NCI-H2227 (cell line): ENCODE data around the gene CEP131.
A peak's percentile ranks its signal among the peaks of the same experiment; 100 is the strongest.
"Not testable (repeated sequence)": the region's sequence is repeated elsewhere in the genome, so short reads cannot be mapped to it uniquely, and the experiment has no call there.

Experiments used
- DNase-seq: peaks from one replicate; lab custom pipeline; 2025; ENCODE audit not compliant: unreplicated experiment; lab: John Stamatoyannopoulos, UW

The CEP131 gene

DNA sequence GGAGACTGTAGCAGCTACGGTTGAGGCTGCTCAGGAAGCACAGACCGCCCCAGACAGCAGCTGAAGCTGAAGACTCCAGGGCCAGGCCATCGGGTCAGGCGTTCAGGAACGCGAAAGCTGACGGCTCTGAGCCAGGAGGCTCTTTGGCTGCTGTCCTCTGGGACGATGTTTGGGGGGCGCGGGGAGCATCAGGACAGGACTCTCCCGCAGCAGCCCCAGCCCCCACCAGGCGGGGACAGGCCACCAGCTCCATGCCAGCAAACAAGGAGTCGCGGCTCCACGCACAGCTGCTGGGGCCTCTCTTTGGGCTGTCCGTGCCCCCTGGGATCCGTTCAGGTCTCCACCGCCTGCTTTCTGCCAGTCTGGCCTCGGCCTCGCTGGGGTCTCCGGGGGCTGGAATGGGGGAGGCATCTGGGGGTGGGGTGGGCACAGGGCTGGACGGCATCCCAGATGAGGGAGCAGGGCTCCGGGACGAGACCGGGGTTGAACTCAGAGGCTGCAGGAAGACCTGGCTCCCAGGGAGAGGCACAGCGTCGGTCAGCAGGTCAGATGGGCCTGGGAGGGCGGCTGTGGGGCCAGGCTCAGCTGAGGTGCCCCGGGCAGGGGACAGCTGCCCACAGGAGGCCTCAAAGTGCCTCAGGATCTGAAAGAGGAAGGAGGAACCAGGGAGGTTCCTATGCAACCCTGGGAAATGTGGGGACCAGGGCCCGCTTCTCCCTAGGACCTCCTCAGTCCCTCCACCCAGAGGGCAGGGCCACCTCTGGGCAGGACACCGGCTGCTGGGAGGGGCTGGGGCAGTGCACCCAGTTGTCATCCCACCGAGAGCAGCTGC, 6.3 kb upstream of the CEP131 start:
- no peak for DNase-seq

DNA sequence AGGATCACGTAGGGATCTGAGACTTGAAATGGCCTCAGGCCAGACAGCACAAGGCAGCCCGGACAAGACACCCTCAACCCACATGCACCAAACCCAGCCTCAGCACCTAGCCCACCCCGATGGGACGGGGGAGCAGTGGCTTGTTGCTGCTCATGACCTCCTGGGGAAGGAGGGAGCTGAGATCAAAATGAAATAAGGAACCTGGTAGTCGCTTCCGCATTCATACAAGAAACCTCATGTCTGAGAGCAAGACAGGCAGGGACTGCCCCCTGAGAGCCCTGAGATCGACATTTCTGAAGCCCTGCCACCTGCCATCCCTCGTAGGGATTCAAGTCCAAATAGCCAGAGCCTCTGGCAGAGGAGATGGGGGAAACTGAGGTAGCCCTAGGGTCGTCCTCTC, 5.7 kb upstream of the CEP131 start:
- no peak for DNase-seq

DNA sequence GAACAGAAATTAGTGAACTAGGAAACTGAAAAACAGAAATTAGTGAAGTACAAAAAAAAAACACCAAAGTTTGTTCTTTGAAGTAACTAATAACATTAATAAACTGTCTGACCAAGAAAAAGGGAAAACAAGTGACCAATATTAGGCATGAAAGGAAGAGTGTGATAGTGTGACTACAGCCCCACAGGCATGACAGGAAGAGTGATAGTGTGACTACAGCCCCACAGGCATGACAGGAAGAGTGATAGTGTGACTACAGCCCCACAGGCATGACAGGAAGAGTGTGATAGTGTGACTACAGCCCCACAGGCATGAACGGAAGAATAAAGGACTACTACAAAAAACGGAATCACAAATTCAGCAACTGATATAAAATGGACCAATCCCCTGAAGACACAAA, 4.9 kb upstream of the CEP131 start:
- DNase-seq, result not testable (repeated sequence)

DNA sequence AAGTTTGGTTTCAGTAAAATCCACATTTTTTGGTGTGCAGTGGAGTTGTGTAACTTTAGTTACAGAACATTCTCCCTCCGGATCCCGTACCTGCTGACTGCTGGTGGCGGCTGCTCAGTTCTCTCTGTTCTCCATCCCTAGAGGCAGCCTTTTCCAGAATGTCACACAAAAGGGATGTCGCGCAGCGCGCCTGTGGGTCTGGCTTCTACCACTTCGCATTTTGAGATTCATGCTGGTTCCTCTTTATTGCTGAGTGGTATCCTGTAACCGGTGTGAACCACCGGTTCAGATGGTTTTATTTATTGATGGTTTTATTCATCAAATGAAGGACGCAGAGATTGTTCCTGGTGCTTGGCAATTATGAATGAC, 981 bp upstream of the CEP131 start:
- DNase-seq, result peak; percentile 30

DNA sequence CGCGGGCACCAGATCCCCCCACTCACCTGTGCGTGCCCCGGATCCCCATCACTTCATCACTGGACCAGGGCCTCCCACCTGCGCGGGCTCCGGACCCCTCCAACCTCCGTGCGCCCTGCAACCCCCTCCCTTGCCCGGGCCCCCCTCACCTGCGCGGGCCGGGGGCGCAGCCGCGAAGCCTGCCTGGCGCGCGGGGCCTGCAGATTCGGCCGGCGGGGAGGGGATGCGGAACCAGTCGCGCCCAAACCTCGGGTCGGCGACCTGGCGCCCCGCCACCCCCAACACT, 202 bp downstream of the CEP131 start:
- no peak for DNase-seq

DNA sequence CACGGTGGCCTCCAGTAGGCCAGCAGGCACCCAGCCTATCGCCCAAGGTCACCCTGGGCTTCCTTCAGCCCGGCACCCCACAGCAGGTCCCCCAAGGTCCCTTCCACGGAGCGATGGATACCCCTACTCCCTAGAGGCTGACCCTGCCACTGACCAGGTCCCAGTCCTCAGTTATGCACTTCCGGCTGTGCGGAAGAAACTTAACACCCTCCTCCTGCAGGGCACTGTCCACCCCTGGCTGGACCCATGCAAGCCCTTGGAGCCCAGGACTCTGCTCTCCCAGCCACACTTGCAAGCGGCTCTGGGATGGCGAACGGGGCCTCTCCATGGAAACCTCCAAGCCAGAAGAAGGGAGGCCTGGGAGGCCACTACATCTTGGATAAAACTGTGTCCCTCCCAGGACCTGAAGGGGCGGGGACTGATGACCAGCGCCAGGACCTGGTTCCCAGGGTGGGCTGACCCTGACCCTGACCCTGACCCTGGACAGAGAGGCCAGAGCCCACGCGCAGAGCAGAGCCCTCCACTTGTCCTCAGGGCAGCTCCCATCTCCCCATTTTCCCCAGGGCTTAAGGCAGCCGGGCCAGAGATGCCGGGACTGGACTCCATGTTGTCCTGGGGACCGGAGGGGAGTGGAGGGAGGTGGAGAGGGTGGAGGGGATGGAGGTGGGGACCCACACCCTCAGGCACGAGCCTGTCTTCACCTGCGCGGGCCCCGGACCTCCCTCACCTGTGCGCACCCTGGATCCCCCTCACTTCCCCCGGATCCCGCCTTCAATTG, 734 bp downstream of the CEP131 start:
- no peak for DNase-seq

DNA sequence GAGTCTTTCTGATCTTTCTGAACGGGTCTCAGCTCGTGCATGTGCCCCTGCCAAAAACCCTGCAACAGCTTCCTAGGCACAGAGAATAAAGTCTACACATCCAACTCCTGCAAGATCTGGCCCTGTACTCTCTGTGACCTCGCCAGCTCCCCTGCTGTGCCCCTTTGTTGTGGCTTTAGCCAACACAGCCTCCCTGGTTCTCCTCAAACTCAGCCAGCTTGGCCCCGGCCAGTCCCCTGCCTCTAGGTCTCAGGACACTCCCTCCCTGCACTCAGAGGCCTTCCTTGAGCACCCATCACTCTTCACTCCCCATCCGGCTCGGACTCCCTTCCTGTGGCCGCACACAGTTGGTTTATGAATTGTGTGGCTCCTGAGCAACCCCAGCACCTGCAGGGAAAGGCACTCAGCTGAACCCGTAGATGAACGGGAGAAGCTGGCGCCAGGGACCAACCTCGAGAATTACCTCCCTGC, 1.4 kb downstream of the CEP131 start:
- no peak for DNase-seq

DNA sequence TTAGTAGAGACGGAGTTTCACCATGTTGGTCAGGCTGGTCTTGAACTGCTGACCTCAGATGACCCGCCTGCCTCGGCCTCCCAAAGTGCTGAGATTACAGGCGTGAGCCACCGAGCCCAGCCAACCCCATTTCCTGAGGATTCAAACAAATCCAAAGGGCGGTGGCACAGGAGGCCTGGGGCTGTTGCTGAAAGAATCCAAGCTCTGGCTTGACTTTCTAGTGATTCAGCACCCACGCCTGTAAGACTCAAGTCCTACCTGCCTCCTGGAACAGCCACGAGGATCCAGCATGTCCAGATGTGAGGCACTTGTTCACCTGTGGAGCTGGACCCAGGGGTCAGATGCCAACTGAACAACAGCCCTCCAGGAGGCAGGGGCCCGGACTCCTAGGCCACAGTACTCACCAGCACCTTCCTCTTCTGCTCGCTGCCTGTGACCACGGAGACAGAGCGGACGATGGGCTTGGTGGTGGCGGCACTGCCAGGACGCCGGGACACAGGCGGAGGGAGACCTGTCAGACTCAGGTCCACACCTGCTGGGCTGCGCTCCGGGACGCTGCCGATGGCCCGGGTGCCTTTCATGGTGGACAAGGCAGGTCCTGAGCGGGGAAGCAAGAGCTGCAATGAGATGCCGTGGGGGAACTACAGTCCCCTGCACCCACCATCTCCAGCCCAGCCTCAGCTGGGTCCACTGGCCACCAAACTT, 3.1 kb downstream of the CEP131 start:
- no peak for DNase-seq

DNA sequence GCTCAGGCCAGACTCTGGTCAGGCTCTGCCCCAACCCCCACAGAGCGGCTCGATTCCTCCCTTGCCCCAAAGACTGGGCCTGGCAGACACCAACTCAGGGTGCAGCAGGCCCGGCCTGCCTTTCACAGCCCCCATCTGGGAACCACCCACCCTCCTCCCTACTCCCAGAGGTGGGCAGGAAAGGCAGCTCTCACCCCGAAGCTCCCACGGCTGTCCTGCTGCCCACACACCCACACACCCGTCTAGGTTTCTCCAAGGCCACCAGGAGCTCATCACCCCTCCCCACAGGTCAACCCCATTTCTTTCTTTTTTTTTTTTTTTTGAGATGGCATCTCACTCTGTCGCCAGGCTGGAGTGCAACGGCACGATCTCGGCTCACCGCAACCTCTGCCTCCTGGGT, 3.8 kb downstream of the CEP131 start:
- DNase-seq, result no peak

DNA sequence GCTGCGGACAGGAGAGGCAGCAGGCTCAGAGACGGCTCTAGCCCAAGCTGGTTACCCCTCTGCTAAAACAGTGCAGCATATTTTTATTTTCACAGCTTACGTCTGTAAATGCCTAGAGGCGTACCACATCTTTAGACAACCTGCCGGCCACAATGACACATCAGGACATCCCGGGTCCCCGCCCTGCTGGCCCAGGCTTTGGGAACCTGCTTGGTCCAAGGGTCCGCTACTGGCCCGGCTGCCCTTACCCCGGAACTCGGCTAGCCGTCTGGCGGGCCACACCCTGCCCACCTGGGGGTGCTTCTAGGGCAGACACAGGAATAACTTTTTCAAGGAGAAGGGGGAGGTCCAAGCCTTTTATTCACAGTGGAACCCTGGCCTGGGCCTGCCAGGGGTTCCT, 4.3 kb downstream of the CEP131 start:
- DNase-seq, result no peak

DNA sequence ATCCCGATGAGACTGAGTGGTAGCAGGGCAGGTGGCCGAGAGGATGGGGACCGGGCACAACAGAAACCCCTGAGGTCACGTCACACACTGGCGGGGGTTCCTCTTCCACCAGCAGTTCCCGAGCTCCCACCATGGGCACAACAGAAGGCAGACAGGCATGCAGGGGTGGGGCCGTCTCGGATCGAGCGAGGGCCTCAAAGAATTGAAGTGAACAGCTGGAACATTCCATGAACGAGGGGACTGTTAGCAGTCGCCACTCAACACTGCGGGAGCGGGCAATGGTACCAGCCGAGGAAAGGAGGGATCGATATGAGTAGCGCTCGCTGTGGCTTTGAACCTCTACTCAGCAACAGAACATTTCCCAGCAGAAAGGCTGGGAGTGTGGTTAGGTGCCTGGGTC, 5.3 kb downstream of the CEP131 start:
- DNase-seq, result no peak

DNA sequence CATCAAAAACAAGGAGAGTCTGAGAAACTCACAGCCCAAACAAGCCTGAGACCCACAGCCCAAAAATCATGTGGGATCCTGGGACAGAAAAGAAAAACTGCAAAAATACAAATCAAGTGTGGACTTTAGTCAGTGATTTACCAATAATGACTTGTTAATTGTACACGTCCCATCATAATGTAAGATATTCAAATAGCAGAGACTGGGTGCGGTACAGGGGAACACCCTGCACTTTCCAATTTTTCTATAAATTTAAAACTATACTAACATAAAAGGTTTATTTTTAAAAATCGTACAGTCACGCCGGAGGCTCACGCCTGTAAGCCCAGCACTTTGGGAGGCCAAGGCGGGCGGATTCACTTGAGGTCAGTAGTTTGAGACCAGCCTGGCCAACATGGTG, 8.8 kb downstream of the CEP131 start:
- DNase-seq, result no peak

DNA sequence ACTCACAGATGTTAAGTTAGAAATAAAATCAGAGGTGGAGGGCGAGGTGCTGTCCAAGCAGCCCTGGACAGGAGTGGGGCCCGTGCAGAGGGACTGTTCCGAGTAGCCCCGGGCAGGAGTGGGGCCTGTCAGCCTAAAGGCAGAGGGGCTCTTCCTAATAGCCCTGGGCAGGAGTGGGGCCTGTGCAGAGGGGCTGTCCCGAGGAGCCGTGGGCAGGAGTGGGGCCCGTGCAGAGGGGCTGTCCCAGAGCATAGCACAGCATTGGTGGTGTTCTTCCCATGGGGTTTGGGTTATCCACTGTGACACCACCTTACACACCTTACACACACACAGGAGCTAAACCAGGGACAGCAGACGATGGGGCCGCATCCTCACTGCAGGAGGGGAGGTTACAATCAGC, 10.4 kb downstream of the CEP131 start:
- DNase-seq, result no peak

DNA sequence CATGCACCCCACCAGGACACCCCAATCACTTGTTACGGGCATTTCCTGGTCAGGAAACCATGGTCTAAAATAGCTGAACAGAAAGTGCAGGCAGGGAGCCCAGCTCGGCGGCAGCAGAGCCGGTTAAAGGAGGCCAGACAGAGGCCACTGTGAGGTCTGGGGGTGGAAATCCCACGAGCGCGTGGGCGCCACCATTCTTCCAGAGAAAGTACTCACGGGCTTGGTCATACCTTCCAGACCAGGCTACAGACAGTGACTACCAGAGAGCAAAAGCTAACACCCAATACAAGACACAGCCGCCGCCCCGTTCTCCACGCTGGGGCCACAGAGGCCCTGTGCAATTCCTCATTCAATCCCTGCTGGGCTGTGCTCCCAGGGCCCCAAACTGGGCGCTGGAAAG, 11.9 kb downstream of the CEP131 start:
- DNase-seq, result no peak

DNA sequence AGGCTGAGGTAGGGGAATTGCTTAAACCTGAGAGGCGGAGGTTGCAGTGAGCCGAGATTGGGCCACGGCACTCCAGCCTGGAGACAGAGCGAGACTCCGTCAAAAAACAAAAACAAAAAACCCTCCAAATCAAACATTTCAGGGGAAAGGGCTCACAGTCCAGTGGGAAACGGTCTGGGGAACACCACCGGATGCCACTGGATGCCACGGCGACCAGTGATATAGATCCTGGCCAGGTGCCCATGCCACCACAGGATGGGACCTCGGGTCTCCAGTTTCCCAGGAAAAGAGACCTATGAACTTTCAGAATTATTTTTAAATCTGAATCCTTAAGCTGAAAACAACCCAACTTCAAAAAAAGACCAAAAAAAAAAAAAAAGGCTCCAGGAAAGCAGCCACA, 12.3 kb downstream of the CEP131 start:
- DNase-seq, result no peak

DNA sequence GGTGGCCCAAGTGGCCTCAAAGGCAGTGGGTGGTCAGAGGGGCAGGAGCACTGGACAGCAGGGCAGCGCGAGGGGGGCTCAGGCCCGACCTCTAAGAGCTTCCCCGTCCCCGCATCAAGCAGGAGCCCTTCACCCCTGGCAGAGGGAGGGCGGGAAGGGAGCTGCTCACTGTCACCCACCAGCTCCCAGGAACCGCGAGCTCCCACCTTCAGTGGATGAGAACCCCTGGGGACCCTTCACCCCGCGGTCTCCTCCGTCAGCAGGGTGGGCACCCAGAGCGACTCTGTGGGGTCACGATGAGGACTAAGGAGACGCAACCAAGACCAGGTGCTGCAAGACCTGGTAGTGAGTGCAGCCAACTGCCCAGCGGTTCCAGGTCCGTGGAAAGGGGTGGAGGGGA, 13.6 kb downstream of the CEP131 start:
- DNase-seq, result no peak

DNA sequence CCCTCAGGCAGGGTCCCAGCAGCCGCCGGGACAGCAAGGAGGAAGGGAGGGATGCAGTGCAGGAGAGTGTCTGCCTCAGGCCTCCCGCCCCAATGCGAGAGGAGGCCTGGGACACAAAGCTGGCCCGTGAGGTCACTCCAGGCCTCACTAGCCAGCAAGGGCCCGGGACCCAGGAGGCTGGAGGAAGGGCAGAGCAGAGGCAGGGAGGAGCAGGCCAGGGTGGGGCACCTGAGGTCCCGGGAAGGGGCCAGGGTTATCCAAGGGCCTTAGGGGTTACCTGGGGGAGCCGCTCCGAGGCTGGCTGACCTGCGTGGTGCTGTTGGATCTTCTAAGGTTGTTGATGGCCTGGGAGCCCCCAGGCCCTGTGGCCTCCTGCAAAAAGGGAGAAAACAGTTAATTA, 14.1 kb downstream of the CEP131 start:
- no peak for DNase-seq

DNA sequence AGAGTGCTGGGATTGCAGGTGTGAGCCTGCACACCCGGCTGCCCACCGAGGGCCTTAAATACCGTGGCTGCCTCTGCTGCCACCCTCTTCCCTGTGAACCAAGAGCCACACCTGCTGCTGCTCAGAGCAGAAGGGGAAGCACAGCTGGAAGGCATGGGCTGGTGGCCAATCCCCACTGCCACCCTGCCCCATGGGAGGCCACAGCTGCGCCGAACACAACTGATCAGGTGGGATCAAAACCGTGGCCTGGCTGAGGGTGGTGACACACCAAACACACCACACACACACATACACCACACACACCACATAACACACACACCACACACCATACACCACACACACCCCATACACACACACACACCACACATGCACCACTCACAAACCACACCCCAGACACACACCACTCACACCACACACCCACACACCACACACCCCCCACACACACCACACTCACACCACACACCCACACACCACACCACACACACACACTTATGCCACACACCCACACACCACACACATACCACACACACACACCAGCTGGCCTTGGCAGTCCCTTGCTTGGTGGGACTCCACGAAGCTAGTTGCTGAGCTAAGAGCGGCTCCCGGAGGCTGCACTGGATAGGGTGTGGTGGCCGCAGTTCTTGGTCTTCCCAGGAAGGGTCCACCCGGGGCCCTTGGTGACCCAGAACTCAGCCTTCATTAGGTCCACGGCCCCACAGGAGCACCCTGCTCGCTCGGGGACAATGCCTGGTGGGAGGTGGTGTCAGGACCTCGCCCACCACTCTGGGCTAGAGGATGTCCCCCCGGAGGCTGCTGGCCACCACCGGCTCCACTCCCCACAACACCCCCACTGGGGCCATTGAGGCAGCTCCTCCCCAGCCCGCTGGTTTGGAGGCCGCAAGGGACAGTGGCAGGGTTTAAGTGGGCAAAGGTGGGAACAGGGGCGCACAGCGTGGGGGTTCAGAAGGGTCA, 14.9 kb downstream of the CEP131 start:
- DNase-seq, result no peak

DNA sequence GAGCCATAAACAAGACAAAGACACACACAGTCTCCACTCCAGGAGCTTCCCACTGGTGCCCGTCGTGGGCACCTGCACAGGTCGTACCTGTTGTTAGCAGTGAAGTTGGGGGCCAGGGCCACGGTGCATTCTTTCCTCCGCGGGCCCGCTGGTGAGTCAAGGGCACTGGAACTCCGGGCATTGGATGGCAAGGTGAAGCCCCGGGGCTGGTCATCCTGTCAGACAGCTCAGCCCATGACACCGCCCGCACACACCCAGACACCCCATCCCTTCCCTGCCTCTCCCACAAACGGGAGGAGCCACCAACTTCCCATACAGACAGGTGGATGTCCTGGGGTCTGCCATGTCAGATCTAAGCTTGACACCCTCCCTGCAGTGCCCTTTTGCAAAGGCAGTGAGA, 16.1 kb downstream of the CEP131 start:
- DNase-seq, result no peak

DNA sequence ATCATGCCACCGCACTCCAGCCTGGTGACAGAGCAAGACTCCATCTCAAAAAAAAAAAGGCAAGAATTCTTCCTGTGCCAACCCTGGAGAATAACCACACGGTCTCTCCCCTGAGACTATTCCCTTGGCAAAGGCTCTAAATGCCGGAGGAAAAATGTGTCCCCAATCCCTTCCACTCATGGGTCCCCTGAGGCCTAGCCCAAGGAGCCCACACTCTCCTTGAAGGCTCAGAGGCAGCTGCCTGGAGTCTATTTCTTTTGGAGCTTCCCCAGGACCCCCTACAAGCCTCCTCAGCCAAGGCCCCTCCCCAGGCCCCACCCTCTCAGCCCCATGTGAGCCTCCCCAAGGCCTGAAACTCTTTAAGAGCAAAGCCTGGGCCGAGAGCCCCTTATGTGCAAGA, 16.6 kb downstream of the CEP131 start:
- no peak for DNase-seq

DNA sequence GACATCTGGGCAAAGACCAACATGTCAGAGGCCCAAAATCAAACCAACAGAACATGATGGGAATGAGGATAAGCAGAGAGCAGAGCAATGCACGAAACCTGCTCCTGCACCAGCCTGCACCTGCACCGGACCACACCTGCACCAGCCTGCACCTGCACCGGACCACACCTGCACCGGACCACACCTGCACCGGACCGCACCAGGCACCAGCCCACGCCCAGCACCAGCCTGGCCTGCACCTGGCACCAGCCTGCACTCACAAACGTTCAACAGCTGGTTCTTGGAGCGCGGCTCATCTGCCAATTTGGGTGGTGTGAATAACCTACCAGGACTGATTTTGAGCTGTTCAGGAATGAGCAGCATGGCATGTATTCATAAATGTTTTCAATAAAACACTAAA, 18.2 kb downstream of the CEP131 start:
- no peak for DNase-seq
